ENCODE results near the gene C10orf95.
A peak's percentile ranks its signal among the peaks of the same experiment; 100 is the strongest.

The C10orf95 gene

DNA sequence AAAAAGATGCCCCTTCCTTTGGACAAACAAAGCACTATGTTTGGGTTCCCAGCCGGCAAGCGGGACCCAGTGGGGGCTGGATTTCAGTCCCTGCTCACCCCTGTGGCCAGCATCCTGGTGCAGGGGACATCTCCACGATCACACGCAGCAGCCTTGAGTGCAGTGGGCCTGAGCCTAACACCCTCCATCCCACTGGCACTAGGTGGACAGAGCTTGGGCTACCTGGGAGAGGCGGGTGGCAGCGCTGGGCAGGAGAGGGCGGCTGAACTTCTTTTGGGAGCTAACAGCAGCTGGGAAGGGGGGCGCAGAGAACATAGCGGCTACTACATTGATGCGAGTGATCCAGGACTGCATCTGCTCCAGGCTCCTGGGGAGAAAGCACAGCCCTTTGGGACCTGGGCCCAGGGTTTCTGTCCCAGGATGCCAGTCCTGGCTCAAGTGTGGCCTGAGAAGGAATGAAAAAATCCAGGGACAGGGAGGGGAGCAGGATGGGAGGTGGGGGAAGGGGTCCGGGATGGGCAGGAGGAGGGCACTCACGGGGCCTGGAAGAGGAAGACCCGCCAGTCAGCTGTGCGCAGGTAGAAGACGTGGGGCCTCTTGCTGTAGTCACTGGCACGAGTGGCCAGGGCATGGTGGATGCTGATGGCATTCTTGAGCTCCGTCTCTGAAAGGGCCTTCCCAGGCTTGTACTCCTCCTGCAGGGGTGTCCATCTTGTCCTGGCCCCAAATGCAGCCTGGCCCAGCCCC, 46.8 kb downstream of the C10orf95 start:
- H3K4me1 ChIP-seq (ENCODE audit: control insufficient read depth, insufficient read depth, low read length, poor library complexity, severe bottlenecking), result peaks cover 12% of the 10 kb centered on the region
- H3K36me3 ChIP-seq (ENCODE audit: control insufficient read depth, insufficient read depth, low read length), result peaks cover 31% of the 10 kb centered on the region
- H3K27me3 ChIP-seq (replicated peaks; ENCODE audit: control insufficient read depth, insufficient read depth, low read length, poor library complexity, severe bottlenecking), result no peaks in the 10 kb centered on the region
- H3K27ac ChIP-seq (ENCODE audit: insufficient read depth, low read length, poor library complexity, severe bottlenecking), result no peak overlapping the region
- H3K9me3 ChIP-seq (ENCODE audit: control insufficient read depth, low read length), result no peaks in the 10 kb centered on the region
- no peak overlapping the region for H3K4me3 ChIP-seq (ENCODE audit: insufficient read depth, low read depth, low read length, poor library complexity, severe bottlenecking)
- no peak for DNase-seq

DNA sequence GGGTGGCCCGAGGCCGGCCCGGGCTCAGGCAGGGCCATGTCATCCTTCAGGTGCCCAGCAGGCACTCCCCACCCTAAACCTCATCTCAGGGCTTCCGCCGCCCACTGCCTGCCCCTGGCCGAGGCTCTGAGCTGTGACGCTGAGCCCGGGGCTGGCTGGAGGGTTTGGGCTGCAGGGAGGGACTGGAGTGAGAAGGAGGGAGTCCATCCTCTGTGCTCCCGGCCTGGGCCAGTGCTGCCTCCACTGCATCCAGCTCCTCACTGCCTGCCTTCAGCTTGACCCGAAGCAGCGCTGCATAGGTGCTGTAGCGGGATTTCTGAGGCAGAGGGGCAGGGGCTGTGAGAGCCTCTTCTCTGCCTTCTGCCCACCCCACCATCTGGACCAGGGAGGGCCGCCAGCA, 48.2 kb downstream of the C10orf95 start:
- Histone ChIP-seq H3K4me1 (ENCODE audit: control insufficient read depth, insufficient read depth, low read length, poor library complexity, severe bottlenecking) (peaks cover 5% of the 10 kb centered on the region), H3K27ac (ENCODE audit: insufficient read depth, low read length, poor library complexity, severe bottlenecking) (no peak overlapping the region), H3K9me3 (ENCODE audit: control insufficient read depth, low read length) (no peaks in the 10 kb centered on the region), H3K27me3 (replicated peaks; ENCODE audit: control insufficient read depth, insufficient read depth, low read length, poor library complexity, severe bottlenecking) (no peaks in the 10 kb centered on the region), H3K36me3 (ENCODE audit: control insufficient read depth, insufficient read depth, low read length) (peaks cover 37% of the 10 kb centered on the region), H3K4me3 (ENCODE audit: insufficient read depth, low read depth, low read length, poor library complexity, severe bottlenecking) (no peak overlapping the region)
- DNase-seq, result no peak

DNA sequence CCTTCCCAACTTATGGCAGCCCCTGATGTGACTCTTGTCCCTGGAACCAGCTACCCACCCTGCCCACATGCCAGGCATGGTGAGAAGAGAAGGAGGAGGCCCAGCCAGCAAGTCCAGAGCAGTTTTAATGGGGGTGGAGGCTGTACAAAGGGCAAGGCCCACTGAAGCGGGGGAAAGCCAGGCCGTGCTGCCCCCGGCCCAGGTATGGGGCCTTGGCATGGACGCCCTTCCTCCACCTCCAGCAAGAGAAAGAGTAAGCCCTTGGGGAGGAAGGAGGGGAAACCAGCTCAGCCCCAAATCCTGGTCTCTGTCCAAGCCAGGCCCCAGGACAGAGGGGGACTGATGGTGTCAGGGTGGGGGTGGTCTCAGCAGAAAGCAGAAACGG, 48.8 kb downstream of the C10orf95 start:
- H3K4me3 ChIP-seq (ENCODE audit: insufficient read depth, low read depth, low read length, poor library complexity, severe bottlenecking), result no peak overlapping the region
- no peaks in the 10 kb centered on the region for H3K27me3 ChIP-seq (replicated peaks; ENCODE audit: control insufficient read depth, insufficient read depth, low read length, poor library complexity, severe bottlenecking)
- no peak for DNase-seq
- H3K4me1 ChIP-seq (ENCODE audit: control insufficient read depth, insufficient read depth, low read length, poor library complexity, severe bottlenecking), result peaks cover 8% of the 10 kb centered on the region
- H3K36me3 ChIP-seq (ENCODE audit: control insufficient read depth, insufficient read depth, low read length), result peaks cover 44% of the 10 kb centered on the region
- no peaks in the 10 kb centered on the region for H3K9me3 ChIP-seq (ENCODE audit: control insufficient read depth, low read length)
- no peak overlapping the region for H3K27ac ChIP-seq (ENCODE audit: insufficient read depth, low read length, poor library complexity, severe bottlenecking)

DNA sequence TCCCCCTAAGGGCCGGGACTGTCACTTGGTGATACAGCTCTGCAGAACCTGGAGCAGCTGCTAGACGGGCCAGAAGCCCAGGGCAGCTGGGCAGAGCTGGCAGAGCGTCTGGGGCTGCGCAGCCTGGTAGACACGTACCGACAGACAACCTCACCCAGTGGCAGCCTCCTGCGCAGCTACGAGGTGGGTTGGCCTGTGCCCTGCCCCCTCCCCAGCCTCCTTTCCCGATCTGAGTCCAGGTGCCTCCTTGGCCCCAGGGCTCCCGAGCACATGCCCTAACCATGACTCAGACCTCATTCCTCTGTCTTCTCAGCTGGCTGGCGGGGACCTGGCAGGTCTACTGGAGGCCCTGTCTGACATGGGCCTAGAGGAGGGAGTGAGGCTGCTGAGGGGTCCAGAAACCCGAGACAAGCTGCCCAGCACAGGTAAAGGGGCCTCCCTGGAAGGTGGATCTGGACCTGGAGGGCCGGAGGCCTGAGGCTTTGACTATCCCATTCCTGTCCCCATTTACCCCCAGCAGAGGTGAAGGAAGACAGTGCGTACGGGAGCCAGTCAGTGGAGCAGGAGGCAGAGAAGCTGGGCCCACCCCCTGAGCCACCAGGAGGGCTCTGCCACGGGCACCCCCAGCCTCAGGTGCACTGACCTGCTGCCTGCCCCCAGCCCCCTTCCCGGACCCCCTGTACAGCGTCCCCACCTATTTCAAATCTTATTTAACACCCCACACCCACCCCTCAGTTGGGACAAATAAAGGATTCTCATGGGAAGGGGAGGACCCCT, 49.4 kb downstream of the C10orf95 start:
- no peak overlapping the region for H3K4me3 ChIP-seq (ENCODE audit: insufficient read depth, low read depth, low read length, poor library complexity, severe bottlenecking)
- H3K36me3 ChIP-seq (ENCODE audit: control insufficient read depth, insufficient read depth, low read length), result peaks cover 48% of the 10 kb centered on the region
- no peaks in the 10 kb centered on the region for H3K9me3 ChIP-seq (ENCODE audit: control insufficient read depth, low read length)
- DNase-seq, result no peak
- H3K4me1 ChIP-seq (ENCODE audit: control insufficient read depth, insufficient read depth, low read length, poor library complexity, severe bottlenecking), result peaks cover 11% of the 10 kb centered on the region
- H3K27ac ChIP-seq (ENCODE audit: insufficient read depth, low read length, poor library complexity, severe bottlenecking), result no peak overlapping the region
- H3K27me3 ChIP-seq (replicated peaks; ENCODE audit: control insufficient read depth, insufficient read depth, low read length, poor library complexity, severe bottlenecking), result no peaks in the 10 kb centered on the region

DNA sequence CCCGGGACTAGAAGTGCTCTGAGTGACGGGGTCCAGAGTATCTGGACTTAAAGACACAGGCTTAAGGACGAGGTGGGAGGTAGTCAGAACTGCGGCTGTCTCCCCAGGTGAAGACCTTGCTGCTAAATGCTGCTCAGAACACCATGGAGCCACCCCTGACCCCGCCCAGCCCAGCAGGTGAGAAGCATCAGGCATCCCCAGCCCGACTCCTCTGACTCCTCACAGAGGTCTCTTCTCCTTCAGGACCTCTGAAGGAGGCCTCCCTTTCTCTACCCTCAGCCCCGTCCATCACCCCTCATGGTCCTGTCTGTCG, 50.0 kb downstream of the C10orf95 start:
- Histone ChIP-seq H3K27me3 (replicated peaks; ENCODE audit: control insufficient read depth, insufficient read depth, low read length, poor library complexity, severe bottlenecking) (no peaks in the 10 kb centered on the region), H3K4me3 (ENCODE audit: insufficient read depth, low read depth, low read length, poor library complexity, severe bottlenecking) (no peak overlapping the region), H3K27ac (ENCODE audit: insufficient read depth, low read length, poor library complexity, severe bottlenecking) (no peak overlapping the region), H3K9me3 (ENCODE audit: control insufficient read depth, low read length) (no peaks in the 10 kb centered on the region), H3K4me1 (ENCODE audit: control insufficient read depth, insufficient read depth, low read length, poor library complexity, severe bottlenecking) (peaks cover 17% of the 10 kb centered on the region), H3K36me3 (ENCODE audit: control insufficient read depth, insufficient read depth, low read length) (peaks cover 53% of the 10 kb centered on the region)
- no peak for DNase-seq

DNA sequence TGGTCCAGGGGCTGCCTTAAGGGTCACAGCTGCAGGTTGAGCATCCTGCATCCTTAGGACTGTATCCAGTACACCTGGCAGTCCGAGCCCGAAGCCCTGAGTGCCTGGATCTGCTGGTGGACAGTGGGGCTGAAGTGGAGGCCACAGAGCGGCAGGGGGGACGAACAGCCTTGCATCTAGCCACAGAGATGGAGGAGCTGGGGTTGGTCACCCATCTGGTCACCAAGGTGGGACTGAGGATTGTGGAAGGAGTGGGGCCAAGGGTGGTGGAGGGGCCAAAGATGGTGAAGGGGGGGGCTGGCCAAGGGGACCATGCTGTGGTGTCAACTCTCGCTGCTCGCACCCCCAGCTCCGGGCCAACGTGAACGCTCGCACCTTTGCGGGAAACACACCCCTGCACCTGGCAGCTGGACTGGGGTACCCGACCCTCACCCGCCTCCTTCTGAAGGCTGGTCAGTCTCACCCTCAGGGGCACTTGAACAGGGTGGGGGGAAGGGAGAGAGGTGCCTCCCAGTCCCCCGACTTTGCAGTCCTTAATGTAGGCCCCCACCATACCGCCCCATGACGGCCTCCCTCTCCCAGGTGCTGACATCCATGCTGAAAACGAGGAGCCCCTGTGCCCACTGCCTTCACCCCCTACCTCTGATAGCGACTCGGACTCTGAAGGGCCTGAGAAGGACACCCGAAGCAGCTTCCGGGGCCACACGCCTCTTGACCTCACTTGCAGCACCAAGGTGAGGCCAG, 50.6 kb downstream of the C10orf95 start:
- H3K4me1 ChIP-seq (ENCODE audit: control insufficient read depth, insufficient read depth, low read length, poor library complexity, severe bottlenecking), result peaks cover 22% of the 10 kb centered on the region
- H3K27me3 ChIP-seq (replicated peaks; ENCODE audit: control insufficient read depth, insufficient read depth, low read length, poor library complexity, severe bottlenecking), result no peaks in the 10 kb centered on the region
- H3K9me3 ChIP-seq (ENCODE audit: control insufficient read depth, low read length), result no peaks in the 10 kb centered on the region
- no peak overlapping the region for H3K4me3 ChIP-seq (ENCODE audit: insufficient read depth, low read depth, low read length, poor library complexity, severe bottlenecking)
- no peak for DNase-seq
- peaks cover 53% of the 10 kb centered on the region for H3K36me3 ChIP-seq (ENCODE audit: control insufficient read depth, insufficient read depth, low read length)
- H3K27ac ChIP-seq (ENCODE audit: insufficient read depth, low read length, poor library complexity, severe bottlenecking), result no peak overlapping the region

DNA sequence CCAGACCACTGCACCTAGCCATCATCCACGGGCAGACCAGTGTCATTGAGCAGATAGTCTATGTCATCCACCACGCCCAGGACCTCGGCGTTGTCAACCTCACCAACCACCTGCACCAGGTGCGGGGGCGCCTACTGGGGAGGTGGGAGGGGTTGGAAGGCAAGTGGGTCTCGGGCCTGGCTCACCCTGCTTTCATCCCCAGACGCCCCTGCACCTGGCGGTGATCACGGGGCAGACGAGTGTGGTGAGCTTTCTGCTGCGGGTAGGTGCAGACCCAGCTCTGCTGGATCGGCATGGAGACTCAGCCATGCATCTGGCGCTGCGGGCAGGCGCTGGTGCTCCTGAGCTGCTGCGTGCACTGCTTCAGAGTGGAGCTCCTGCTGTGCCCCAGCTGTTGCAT, 51.3 kb downstream of the C10orf95 start:
- Histone ChIP-seq H3K27ac (ENCODE audit: insufficient read depth, low read length, poor library complexity, severe bottlenecking) (peak overlapping the region; percentile 79), H3K27me3 (replicated peaks; ENCODE audit: control insufficient read depth, insufficient read depth, low read length, poor library complexity, severe bottlenecking) (no peaks in the 10 kb centered on the region), H3K9me3 (ENCODE audit: control insufficient read depth, low read length) (no peaks in the 10 kb centered on the region), H3K4me3 (ENCODE audit: insufficient read depth, low read depth, low read length, poor library complexity, severe bottlenecking) (no peak overlapping the region), H3K4me1 (ENCODE audit: control insufficient read depth, insufficient read depth, low read length, poor library complexity, severe bottlenecking) (peaks cover 25% of the 10 kb centered on the region), H3K36me3 (ENCODE audit: control insufficient read depth, insufficient read depth, low read length) (peaks cover 53% of the 10 kb centered on the region)
- DNase-seq, result no peak
